ENCODE measurements around the gene ZNF330.

DNA sequence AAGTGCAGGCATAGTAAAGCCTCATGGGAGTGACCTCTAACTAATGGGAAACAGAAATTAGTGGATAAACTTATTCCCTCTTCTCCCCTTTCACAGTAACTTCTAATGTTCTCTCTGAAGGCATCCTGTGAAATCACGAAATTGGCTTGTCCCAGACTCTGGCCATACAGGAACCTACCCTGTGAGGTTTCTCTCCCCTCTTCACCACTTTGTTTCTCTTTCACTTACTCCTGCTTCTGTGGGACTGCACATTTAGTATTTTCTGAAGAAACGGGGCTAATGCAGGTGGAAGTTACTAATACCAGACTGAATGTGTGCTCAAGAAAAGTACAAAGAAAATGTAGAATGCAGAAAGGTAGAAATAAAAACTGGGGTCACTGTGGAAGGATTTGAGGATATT is 20.0 kb downstream of the ZNF330 start:
- TF ChIP-seq, protein P1, sequence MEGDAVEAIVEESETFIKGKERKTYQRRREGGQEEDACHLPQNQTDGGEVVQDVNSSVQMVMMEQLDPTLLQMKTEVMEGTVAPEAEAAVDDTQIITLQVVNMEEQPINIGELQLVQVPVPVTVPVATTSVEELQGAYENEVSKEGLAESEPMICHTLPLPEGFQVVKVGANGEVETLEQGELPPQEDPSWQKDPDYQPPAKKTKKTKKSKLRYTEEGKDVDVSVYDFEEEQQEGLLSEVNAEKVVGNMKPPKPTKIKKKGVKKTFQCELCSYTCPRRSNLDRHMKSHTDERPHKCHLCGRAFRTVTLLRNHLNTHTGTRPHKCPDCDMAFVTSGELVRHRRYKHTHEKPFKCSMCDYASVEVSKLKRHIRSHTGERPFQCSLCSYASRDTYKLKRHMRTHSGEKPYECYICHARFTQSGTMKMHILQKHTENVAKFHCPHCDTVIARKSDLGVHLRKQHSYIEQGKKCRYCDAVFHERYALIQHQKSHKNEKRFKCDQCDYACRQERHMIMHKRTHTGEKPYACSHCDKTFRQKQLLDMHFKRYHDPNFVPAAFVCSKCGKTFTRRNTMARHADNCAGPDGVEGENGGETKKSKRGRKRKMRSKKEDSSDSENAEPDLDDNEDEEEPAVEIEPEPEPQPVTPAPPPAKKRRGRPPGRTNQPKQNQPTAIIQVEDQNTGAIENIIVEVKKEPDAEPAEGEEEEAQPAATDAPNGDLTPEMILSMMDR (IDR thresholded peaks at IDR 0.05) = no peak
- TF ChIP-seq POLR2A (IDR thresholded peaks at IDR 0.05) = no peak
